H1 (cell line): ENCODE data around the gene TNNI2.

Source experiments
- EGR1 ChIP-seq: IDR thresholded peaks from 2 replicates; pipeline ENCODE4 v1.6.1; 2011; ENCODE audit warnings: low read depth, low read length, borderline replicate concordance
- EP300 ChIP-seq, 2 experiments: IDR thresholded peaks; 1 replicate in 1 of 2; 2 replicates in 1 of 2; pipeline ENCODE4 v1.6.1; 2011 to 2012; ENCODE audit warnings: low read depth in 2 of 2, low read length in 2 of 2, mild to moderate bottlenecking in 2 of 2, borderline replicate concordance in 1 of 2, inconsistent platforms in 1 of 2, moderate library complexity in 1 of 2
- EZH2 ChIP-seq: fragments of 200-600 bp; sonication (generic); IDR thresholded peaks from 2 replicates; pipeline ENCODE4 v1.7.1; 2012; ENCODE audit warnings: low read depth, mild to moderate bottlenecking, moderate library complexity, low read length, inconsistent platforms; ENCODE audit not compliant: severe bottlenecking
- FOSL1 ChIP-seq: IDR thresholded peaks from 2 replicates; pipeline ENCODE4 v1.6.1; 2011; ENCODE audit warnings: mild to moderate bottlenecking, low read depth, low read length, moderate library complexity; ENCODE audit not compliant: insufficient read depth
- JUN ChIP-seq: IDR thresholded peaks from 2 replicates; pipeline ENCODE4 v1.6.1; 2011; ENCODE audit warnings: low read depth, mild to moderate bottlenecking, improper control_type of control experiment, low read length
- JUND ChIP-seq: IDR thresholded peaks from 2 replicates; pipeline ENCODE4 v1.6.1; 2011; ENCODE audit warnings: mild to moderate bottlenecking, improper control_type of control experiment, low read length
- KDM1A ChIP-seq: fragments of 200-600, 300-600 bp; sonication (generic); IDR thresholded peaks from 2 replicates; pipeline ENCODE4 v1.7.1; 2016; ENCODE audit warnings: mild to moderate bottlenecking, low read length, borderline replicate concordance
- MAFK ChIP-seq: IDR thresholded peaks from 2 replicates; pipeline ENCODE4 v1.6.1; 2012; ENCODE audit warnings: low read depth, mild to moderate bottlenecking, improper control_type of control experiment, low read length
- POLR2AphosphoS5 ChIP-seq: IDR thresholded peaks from 2 replicates; pipeline ENCODE4 v1.6.1; 2011; ENCODE audit warnings: low read depth, low read length
- RAD21 ChIP-seq, 2 experiments: IDR thresholded peaks in 1 of 2; conservative IDR thresholded peaks in 1 of 2; 2 replicates each; pipeline ENCODE4 v1.6.1; 2011; ENCODE audit warnings: low read depth in 2 of 2, low read length in 2 of 2, improper control_type of control experiment in 1 of 2, inconsistent platforms in 1 of 2, mild to moderate bottlenecking in 1 of 2, moderate library complexity in 1 of 2
- TF ChIP-seq, protein P1 (sequence below), 3 experiments: IDR thresholded peaks; 1 replicate in 2 of 3; 2 replicates in 1 of 3; pipeline versions ENCODE4 v1.5.1 to v1.6.1; 2011; ENCODE audit warnings: low read length in 3 of 3, mild to moderate bottlenecking in 3 of 3, inconsistent platforms in 2 of 3, low read depth in 1 of 3, moderate library complexity in 1 of 3; ENCODE audit not compliant: insufficient read depth in 1 of 3; ENCODE audit errors: control extremely low read depth in 1 of 3

DNA sequence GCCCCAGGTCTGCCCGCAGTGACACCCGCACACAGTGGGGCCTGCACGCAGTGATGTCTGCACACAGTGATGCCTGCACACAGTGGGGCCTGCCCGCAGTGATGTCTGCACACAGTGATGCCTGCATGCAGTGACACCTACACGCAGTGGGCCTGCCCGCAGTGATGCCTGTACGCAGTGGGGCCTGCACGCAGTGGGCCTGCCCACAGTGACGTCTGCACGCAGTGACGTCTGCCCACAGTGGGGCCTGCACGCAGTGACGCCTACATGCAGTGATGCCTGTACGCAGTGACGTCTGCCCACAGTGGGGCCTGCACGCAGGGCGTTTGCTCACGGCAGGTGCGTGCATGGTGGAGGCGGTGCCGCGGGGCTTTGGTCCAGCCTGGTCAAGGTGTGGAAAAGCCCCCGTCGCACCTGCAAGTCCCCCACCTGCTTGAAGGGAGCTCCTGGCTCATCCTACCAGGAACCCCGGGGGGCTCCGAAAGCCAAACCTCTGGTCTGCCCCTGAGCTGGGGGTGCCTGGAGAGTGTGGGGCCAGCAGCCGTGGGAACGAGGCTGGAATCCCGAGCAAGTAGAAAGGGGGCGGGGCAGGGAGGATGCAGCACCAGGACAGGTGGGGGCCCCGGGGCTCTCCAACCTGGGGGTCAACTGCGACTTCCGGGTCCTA is 12.9 kb upstream of the TNNI2 start:
- TF ChIP-seq FOSL1 (no peak), KDM1A (no peak), JUND (no peak), EZH2 (no peak), EP300 (IDR thresholded peaks at IDR 0.05; ENCODE audit: borderline replicate concordance in 1 of 2, low read depth in 2 of 2, low read length in 2 of 2) (no peak), POLR2AphosphoS5 (no peak), JUN (no peak), EGR1 (no peak), RAD21 (IDR thresholded peaks at IDR 0.05 in 1 of 2, conservative IDR thresholded peaks at IDR 0.05 in 1 of 2; ENCODE audit: low read depth in 2 of 2, low read length in 2 of 2) (no peak), MAFK (no peak)
- TF ChIP-seq, protein P1, sequence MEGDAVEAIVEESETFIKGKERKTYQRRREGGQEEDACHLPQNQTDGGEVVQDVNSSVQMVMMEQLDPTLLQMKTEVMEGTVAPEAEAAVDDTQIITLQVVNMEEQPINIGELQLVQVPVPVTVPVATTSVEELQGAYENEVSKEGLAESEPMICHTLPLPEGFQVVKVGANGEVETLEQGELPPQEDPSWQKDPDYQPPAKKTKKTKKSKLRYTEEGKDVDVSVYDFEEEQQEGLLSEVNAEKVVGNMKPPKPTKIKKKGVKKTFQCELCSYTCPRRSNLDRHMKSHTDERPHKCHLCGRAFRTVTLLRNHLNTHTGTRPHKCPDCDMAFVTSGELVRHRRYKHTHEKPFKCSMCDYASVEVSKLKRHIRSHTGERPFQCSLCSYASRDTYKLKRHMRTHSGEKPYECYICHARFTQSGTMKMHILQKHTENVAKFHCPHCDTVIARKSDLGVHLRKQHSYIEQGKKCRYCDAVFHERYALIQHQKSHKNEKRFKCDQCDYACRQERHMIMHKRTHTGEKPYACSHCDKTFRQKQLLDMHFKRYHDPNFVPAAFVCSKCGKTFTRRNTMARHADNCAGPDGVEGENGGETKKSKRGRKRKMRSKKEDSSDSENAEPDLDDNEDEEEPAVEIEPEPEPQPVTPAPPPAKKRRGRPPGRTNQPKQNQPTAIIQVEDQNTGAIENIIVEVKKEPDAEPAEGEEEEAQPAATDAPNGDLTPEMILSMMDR (IDR thresholded peaks at IDR 0.05; ENCODE audit: control extremely low read depth in 1 of 3, insufficient read depth in 1 of 3, low read depth in 1 of 3, low read length in 3 of 3), result no peak
